ENCODE measurements around the gene SMC4. TPM values are rescaled to one million over a fixed set of nuclear protein-coding genes. Genes with fewer than 3 reads are reported as not detected.

The SMC4 gene
- polyA plus RNA-seq, 4 donors = 84.8 to 112 (median 110) TPM

DNA sequence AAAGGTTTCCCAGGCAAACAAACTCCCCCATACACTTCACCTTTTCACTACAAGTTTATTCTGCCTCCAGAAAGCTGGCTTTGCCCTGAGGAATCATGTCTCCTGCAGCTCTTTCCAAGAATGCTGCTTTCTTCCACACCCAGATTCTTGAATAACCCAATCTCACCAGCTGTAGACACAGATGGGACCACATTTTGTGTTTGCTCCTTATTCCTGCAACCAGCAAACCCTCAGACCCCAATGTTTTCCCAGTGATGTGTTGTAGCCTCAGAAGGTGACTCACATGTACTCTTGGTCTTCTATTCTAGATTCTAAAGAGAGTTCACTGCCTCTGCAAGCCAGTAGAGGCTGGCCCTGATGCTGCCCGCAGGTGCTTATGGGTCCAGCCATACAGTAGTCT lies 73.8 kb downstream of the SMC4 start:
- no peak for DNase-seq (ENCODE audit: low read depth in 4 of 4, low spot score in 3 of 4)

DNA sequence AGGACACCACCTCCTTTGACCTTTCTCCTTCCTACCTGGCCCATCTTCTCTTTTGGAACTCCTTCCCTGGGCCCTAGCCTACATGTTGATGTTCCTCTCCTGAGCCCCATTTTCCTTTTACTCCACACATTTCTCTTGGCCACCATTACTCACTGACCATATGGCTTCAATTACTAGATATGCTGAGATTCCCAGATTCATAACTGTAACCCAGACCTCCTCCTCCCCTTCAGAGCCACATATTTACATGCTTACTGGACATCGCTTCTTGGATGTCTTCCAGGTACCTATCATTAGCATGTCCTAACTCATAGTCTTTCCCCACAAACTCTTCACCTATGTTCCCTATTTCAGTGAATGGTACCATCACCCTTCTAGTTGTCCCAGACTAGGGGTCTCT lies 74.5 kb downstream of the SMC4 start:
- no peak for DNase-seq (ENCODE audit: low read depth in 4 of 4, low spot score in 3 of 4)

- DNase-seq (ENCODE audit: low read depth in 4 of 4, low spot score in 3 of 4) = no peak
Observed at GRCh38 chr3:160474416-160474838, 75.0 kb downstream of the SMC4 start.

DNA sequence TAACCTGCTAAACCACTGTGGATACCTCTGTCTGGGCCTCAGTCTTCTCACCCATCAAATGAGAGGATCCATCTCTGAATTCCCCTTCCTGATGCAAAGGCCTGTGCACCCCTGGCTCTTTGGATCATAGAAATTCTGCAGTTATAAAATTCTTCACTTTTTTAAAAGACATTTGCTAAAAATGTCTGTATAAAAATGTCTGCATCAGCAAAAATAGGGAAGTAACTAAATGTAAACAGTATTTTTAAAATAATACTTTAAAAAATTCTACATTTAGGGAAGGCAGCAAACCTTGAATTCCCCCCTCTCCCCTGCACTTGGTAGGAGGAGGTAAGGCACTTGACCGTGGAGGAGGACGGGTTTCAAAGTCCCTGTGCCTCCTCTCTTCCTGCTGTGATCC lies 75.7 kb downstream of the SMC4 start:
- no peak for DNase-seq (ENCODE audit: low read depth in 4 of 4, low spot score in 3 of 4)

DNA sequence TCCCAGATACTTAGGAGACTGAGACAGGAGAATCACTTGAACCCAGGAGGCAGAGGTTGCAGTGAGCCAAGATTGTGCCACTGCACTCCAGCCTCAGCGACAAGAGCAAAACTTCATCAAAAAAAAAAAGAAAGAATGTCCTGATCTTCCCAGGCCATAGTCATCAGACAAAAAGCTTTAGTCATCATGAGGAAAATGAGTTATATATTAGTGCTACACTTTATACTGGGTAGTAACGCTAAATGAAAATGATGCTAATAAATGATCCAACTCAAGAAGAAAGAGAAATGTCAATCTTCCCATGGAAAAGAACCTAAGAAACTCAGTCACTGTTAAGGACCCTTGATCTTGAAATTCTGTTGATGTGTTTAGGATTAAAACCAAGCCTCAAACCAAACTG lies 76.4 kb downstream of the SMC4 start:
- DNase-seq (ENCODE audit: low read depth in 4 of 4, low spot score in 3 of 4) = no peak

DNA sequence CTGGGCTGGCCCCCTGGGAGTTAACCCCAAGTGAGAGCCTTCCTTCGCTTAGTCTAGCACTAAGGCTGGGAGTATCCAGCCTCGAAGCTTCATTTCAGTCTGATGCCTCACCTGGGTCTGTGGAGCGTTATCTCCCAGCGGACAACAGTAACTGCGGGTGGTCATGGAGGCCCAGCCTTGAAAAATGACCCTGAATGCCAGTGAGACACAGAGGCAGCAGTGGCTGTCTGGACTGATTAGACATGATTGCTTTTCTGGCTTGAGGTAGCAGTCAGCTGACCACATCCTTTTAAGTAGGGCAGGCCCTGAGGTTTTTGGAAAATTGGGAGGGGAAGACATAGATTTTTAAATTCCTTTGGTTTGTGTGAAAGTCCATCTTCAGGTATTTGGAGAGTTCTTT lies 78.3 kb downstream of the SMC4 start:
- no peak for DNase-seq (ENCODE audit: low read depth in 4 of 4, low spot score in 3 of 4)

DNA sequence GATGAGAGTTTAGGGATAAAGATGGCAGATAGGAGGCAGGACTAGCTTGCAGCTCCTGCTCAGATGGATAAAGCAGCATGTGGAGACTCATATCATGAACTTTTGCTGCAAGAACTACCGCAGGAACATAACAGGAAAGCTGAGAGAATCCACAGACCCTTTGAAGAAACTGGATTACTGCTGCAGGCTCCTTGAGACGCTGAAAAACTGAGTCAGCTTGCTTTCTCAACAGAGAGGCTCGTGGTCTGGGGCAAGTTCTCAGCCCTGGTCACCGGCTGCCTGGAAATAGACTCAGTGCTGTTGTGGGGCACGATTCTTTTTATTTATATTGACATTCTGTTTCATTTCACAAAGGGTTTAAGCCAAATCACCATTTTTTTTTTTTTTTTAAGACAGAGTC lies 78.9 kb downstream of the SMC4 start:
- no peak for DNase-seq (ENCODE audit: low read depth in 4 of 4, low spot score in 3 of 4)

- DNase-seq (ENCODE audit: low read depth in 4 of 4, low spot score in 3 of 4) = no peak
Observed at GRCh38 chr3:160479376-160479775, 79.9 kb downstream of the SMC4 start.

- no peak for DNase-seq (ENCODE audit: low read depth in 4 of 4, low spot score in 3 of 4)
Observed at GRCh38 chr3:160480931-160481330, 81.5 kb downstream of the SMC4 start.

DNA sequence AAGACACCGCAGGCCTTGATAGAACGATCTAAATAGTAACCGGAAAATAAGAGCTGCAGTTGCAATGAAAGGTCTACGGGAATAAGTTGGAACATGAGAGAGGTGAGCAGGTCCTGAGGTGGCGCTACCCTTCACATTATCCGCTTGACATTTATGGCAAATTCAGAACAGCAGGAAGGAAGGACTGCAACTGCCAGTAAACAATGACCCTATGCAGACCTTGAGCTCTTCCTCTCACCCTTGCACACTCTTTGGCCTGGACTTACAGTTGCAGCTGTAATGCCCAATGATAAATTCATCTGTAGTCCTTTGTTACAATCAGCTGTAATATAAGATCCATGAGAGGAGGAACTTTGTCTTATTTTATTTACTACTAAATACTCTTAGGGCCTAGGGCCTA lies 82.4 kb downstream of the SMC4 start:
- DNase-seq (ENCODE audit: low read depth in 4 of 4, low spot score in 3 of 4) = no peak

- peak in 1 of 4 donors; percentile 12 for DNase-seq (ENCODE audit: low read depth in 4 of 4, low spot score in 3 of 4)
Observed at GRCh38 chr3:160482796-160483195, 83.3 kb downstream of the SMC4 start.

Other genes with a start within 250 kb of the SMC4 start
- under 1 TPM; 0.32 to 0.43 (median 0.36) TPM for gene C3orf80, start 174.2 kb upstream of the SMC4 start, polyA plus RNA-seq (ENCODE audit: insufficient read length in 4 of 4)
- 10 to 100 TPM; 47.8 to 66.9 (median 62.4) TPM for gene IFT80, start 425 bp upstream of the SMC4 start, polyA plus RNA-seq (ENCODE audit: insufficient read length in 4 of 4)
- gene TRIM59, start 50.1 kb downstream of the SMC4 start, polyA plus RNA-seq (ENCODE audit: insufficient read length in 4 of 4) = 10 to 100 TPM; 14.3 to 19.2 (median 17.3) TPM
- 10 to 100 TPM; 65.0 to 82.4 (median 82.0) TPM for gene KPNA4, start 165.9 kb downstream of the SMC4 start, polyA plus RNA-seq (ENCODE audit: insufficient read length in 4 of 4)